Mammary epithelial cell (primary cell): Measurements from ENCODE around the gene CTU2.

Source experiments
- EZH2 ChIP-seq: IDR thresholded peaks from 2 replicates; pipeline ENCODE4 v1.6.1; 2012; ENCODE audit warnings: low read length, inconsistent platforms, borderline replicate concordance
- TF ChIP-seq, protein P1 (sequence below), 2 donors: IDR thresholded peaks in 1 of 2; conservative IDR thresholded peaks in 1 of 2; 2 replicates each; pipeline ENCODE4 v1.5.1; 2011 to 2012; ENCODE audit warnings: inconsistent platforms in 2 of 2, low read length in 2 of 2, mild to moderate bottlenecking in 2 of 2, control low read depth in 1 of 2, low read depth in 1 of 2; ENCODE audit not compliant: insufficient read depth in 1 of 2; ENCODE audit errors: extremely low read depth in 1 of 2

DNA sequence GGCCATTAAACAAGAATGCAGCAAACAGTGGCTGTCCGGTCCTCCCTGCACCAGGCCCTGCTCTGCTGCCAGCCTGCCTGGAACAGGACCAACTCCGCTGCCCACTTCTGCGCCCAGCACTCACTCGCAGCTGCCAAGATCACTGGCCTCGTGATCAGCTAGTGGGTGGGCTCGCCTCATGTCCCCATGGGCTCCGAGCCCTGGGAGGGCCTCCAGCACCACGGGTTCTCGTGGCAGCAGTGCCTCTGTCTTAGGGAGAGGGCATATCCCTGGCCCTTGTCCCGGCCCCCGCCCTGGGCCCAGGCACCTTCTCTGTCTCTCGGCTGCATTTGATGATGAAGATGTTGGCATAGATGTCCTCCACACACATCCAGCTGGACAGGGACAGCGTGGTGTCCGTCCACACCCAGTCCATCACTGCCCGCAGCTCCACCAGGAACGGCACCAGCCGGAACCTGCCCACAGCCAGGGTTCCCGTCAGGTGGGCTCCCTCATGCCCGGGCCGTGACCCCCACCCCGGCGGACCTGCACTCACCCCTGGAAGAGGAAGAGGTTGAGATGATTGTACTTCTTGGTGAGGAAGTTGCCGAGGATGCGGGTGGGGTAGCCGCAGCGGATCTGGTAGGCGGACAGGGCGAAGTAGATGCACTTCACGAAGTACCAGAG, 13.1 kb downstream of the CTU2 start:
- TF ChIP-seq, protein P1, sequence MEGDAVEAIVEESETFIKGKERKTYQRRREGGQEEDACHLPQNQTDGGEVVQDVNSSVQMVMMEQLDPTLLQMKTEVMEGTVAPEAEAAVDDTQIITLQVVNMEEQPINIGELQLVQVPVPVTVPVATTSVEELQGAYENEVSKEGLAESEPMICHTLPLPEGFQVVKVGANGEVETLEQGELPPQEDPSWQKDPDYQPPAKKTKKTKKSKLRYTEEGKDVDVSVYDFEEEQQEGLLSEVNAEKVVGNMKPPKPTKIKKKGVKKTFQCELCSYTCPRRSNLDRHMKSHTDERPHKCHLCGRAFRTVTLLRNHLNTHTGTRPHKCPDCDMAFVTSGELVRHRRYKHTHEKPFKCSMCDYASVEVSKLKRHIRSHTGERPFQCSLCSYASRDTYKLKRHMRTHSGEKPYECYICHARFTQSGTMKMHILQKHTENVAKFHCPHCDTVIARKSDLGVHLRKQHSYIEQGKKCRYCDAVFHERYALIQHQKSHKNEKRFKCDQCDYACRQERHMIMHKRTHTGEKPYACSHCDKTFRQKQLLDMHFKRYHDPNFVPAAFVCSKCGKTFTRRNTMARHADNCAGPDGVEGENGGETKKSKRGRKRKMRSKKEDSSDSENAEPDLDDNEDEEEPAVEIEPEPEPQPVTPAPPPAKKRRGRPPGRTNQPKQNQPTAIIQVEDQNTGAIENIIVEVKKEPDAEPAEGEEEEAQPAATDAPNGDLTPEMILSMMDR (conservative IDR thresholded peaks at IDR 0.05 in 1 of 2, IDR thresholded peaks at IDR 0.05 in 1 of 2; ENCODE audit: extremely low read depth in 1 of 2, insufficient read depth in 1 of 2, low read depth in 1 of 2, low read length in 2 of 2): no peak
- no peak for TF ChIP-seq EZH2
